K562 (cell line): Measurements from ENCODE around the gene LITAF. TPM values are rescaled to one million over a fixed set of nuclear protein-coding genes. Genes with fewer than 3 reads are reported as not detected.

Source experiments
- ATAC-seq: fragments of 200-7000 bp; cut with Tn5 transposase; 3 replicates; pipeline ENCODE4 v1.9.1; 2020; ENCODE audit warnings: moderate library complexity
- BruUV-seq: library from RNA; stranded (reverse); fragments of 400-500 nt; replicated peaks from 2 replicates; lab custom pipeline; 2021; lab: Mats Ljungman, UMichigan
- CTCF ChIA-PET: fragments of 300-600 bp; formaldehyde crosslinking; extraction: SDS; loops from one replicate; lab custom pipeline; 2021; ENCODE audit warnings: low intra/inter-chr PET ratio; lab: Yijun Ruan, JAX
- POLR2A ChIA-PET: fragments of 300-600, 350-650 bp; sonication (Branson Sonifier 250); formaldehyde crosslinking; extraction: SDS; loops from one replicate; lab custom pipeline; 2021; ENCODE audit warnings: antibody characterized with exemption, inconsistent platforms; lab: Yijun Ruan, JAX
- DNase-seq, 4 experiments: peaks; one replicate each; pipeline versions ENCODE4 v3.0.0 to v3.0.0-alpha.2; 2011 to 2018; ENCODE audit warnings: low spot score in 3 of 4, mixed read lengths in 3 of 4; ENCODE audit errors: extremely low read depth in 1 of 4
- FAIRE-seq: peaks from 2 replicates; lab custom pipeline; 2011; peaks lifted over from hg19 to GRCh38; lab: Jason Lieb, UNC
- H2AFZ ChIP-seq: 2 replicates; pipeline ENCODE4 v1.6.0; 2011; ENCODE audit warnings: low read depth, low read length, control low read depth, inconsistent platforms
- H3K27ac ChIP-seq: fragments of 200-600 bp; 3 replicates; pipeline ENCODE4 v1.8.0; 2011; ENCODE audit warnings: low read depth, mild to moderate bottlenecking, control low read depth, inconsistent platforms, low read length, moderate library complexity, mixed read lengths; ENCODE audit errors: extremely low read depth
- H3K27me3 ChIP-seq, 2 experiments: fragments of 300-600 bp in 1 of 2; 2 replicates in 1 of 2; 3 replicates in 1 of 2; pipeline versions ENCODE4 v1.6.0 to v1.8.0; 2011; ENCODE audit warnings: inconsistent platforms in 2 of 2, low read length in 2 of 2, mild to moderate bottlenecking in 1 of 2, mixed read lengths in 1 of 2, moderate library complexity in 1 of 2; ENCODE audit not compliant: control insufficient read depth in 2 of 2, insufficient read depth in 2 of 2
- H3K36me3 ChIP-seq: fragments of 300-600 bp; 3 replicates; pipeline ENCODE4 v1.8.0; 2011; ENCODE audit warnings: mild to moderate bottlenecking, low read length, inconsistent platforms; ENCODE audit not compliant: control insufficient read depth, insufficient read depth
- H3K4me1 ChIP-seq, 2 experiments: fragments of 200-600 bp in 1 of 2; replicated peaks in 1 of 2; 2 replicates in 1 of 2; 3 replicates in 1 of 2; pipeline versions ENCODE4 v1.5.1 to v1.8.0; 2011; ENCODE audit warnings: inconsistent platforms in 2 of 2, low read length in 2 of 2, mild to moderate bottlenecking in 1 of 2, mixed read lengths in 1 of 2, moderate library complexity in 1 of 2; ENCODE audit not compliant: control insufficient read depth in 2 of 2, insufficient read depth in 2 of 2
- H3K4me2 ChIP-seq: 2 replicates; pipeline ENCODE4 v1.6.1; 2011; ENCODE audit warnings: low read length, control low read depth, inconsistent platforms, mixed read lengths; ENCODE audit not compliant: insufficient read depth
- H3K4me3 ChIP-seq: fragments of 200-600 bp; sonication (generic), shearing (Covaris generic); 2 replicates; pipeline ENCODE4 v1.5.1; 2016; ENCODE audit warnings: control low read depth, inconsistent platforms
- H3K79me2 ChIP-seq: fragments of 200-600 bp; 3 replicates; pipeline ENCODE4 v1.8.0; 2011; ENCODE audit warnings: low read length, inconsistent platforms; ENCODE audit not compliant: control insufficient read depth, insufficient read depth
- H3K9ac ChIP-seq, 2 experiments: 2 replicates each; pipeline versions ENCODE4 v1.6.0 to v1.6.1; 2011; ENCODE audit warnings: low read depth in 2 of 2, low read length in 2 of 2, control low read depth in 1 of 2, inconsistent platforms in 1 of 2, mild to moderate bottlenecking in 1 of 2, mixed read lengths in 1 of 2; ENCODE audit not compliant: insufficient read depth in 1 of 2
- H3K9me1 ChIP-seq: one replicate; pipeline ENCODE4 v1.6.0; 2011; ENCODE audit warnings: inconsistent platforms, mild to moderate bottlenecking, low read length, moderate library complexity; ENCODE audit not compliant: control insufficient read depth, insufficient read depth
- H3K9me3 ChIP-seq: replicated peaks from 2 replicates; pipeline ENCODE4 v1.5.1; 2011; ENCODE audit warnings: low read depth, low read length, inconsistent platforms; ENCODE audit not compliant: control insufficient read depth, insufficient read depth
- H4K20me1 ChIP-seq: replicated peaks from 2 replicates; pipeline ENCODE4 v1.6.1; 2011; ENCODE audit warnings: low read length, inconsistent platforms, mixed read lengths; ENCODE audit not compliant: control insufficient read depth, insufficient read depth
- BCOR ChIP-seq: fragments of 450-650 bp; IDR thresholded peaks from 2 replicates; pipeline ENCODE4 v1.6.1; 2016
- BHLHE40 ChIP-seq: IDR thresholded peaks from 2 replicates; pipeline ENCODE4 v1.6.1; 2011; ENCODE audit warnings: low read length, improper control_type of control experiment
- CTBP1 ChIP-seq: fragments of 450-650 bp; IDR thresholded peaks from 2 replicates; pipeline ENCODE4 v1.6.1; 2016; ENCODE audit warnings: borderline replicate concordance
- CXXC5 ChIP-seq: fragments of 250-450 bp; sonication (Bioruptor Pico); IDR thresholded peaks from 2 replicates; pipeline ENCODE4 v1.8.0; 2022; ENCODE audit warnings: inconsistent platforms, mild to moderate bottlenecking, moderate library complexity
- DMBX1 ChIP-seq: fragments of 250-450 bp; sonication (Bioruptor Pico); IDR thresholded peaks from 2 replicates; pipeline ENCODE4 v1.8.0; 2022; ENCODE audit warnings: inconsistent platforms, mild to moderate bottlenecking, moderate library complexity, borderline replicate concordance
- FOXK2 ChIP-seq, 2 experiments: fragments of 450-650 bp; IDR thresholded peaks in 1 of 2; conservative IDR thresholded peaks in 1 of 2; 2 replicates each; pipeline ENCODE4 v1.6.1; 2016; ENCODE audit warnings: low read depth in 2 of 2, mild to moderate bottlenecking in 1 of 2
- HNRNPK ChIP-seq: fragments of 200-400 bp; formaldehyde crosslinking; IDR thresholded peaks from one replicate; pipeline ENCODE4 v1.6.1; 2018; ENCODE audit warnings: mild to moderate bottlenecking, low read depth, low read length; ENCODE audit not compliant: poor library complexity, severe bottlenecking
- NCOA6 ChIP-seq: fragments of 450-650 bp; IDR thresholded peaks from 2 replicates; pipeline ENCODE4 v1.6.1; 2017; ENCODE audit warnings: mild to moderate bottlenecking
- SOX6 ChIP-seq: fragments of 450-650 bp; IDR thresholded peaks from 2 replicates; pipeline ENCODE4 v1.6.1; 2014; ENCODE audit warnings: mild to moderate bottlenecking
- TAF1 ChIP-seq: IDR thresholded peaks from 2 replicates; pipeline ENCODE4 v1.6.1; 2011; ENCODE audit warnings: mild to moderate bottlenecking, low read length, moderate library complexity; ENCODE audit not compliant: insufficient read depth, control insufficient read depth, severe bottlenecking; ENCODE audit errors: extremely low read depth
- TEAD2 ChIP-seq: fragments of 450-650 bp; IDR thresholded peaks from 2 replicates; pipeline ENCODE4 v1.6.1; 2016; ENCODE audit warnings: missing genetic modification characterization, control low read depth, missing compliant biosample characterization
- ZEB2 ChIP-seq: fragments of 450-650 bp; IDR thresholded peaks from 2 replicates; pipeline ENCODE4 v1.6.1; 2016
- WGBS: fragments of 100-300 bp; shearing (Covaris generic); methylation state at CpG from one replicate; pipeline ENCODE4 v1.1.6; 2016; ENCODE audit warnings: low coverage, mixed read lengths; ENCODE audit not compliant: insufficient coverage; ENCODE audit errors: missing lambda C conversion rate; 5-methylcytosine and 5-hydroxymethylcytosine counted together
- in situ Hi-C: fragments of 300-500 bp; cut with MboI; formaldehyde crosslinking; loops from 4 replicates; pipeline ENCODE4 v1.15.0; 2018; ENCODE audit warnings: inconsistent platforms, mixed read lengths
- intact Hi-C: fragments of 100-400 bp; cut with micrococcal nuclease; formaldehyde crosslinking; loops from 2 replicates; pipeline ENCODE4 v1.14.2; 2022
- polyA plus RNA-seq, 8 experiments: library from polyadenylated mRNA; depleted of rRNA in 4 of 8; stranded (reverse) in 5 of 8; unstranded in 3 of 8; fragments of >200 nt; fragmentation: Nextera tagmentation in 2 of 8; fragmentation: Illumina TruSeq in 1 of 8; extraction: Ambion mirVana in 2 of 8; extraction: Trizol in 1 of 8; gene quantifications; 2 replicates each; pipeline versions ENCODE4 v1.2.1 to v1.2.3, GENCODE V29; 2011 to 2014; ENCODE audit warnings: inconsistent platforms in 1 of 8, missing spikeins in 1 of 8
- total RNA-seq, 7 experiments: library from RNA; depleted of rRNA in 6 of 7; stranded (reverse); fragments of >200 nt in 6 of 7; fragmentation: Illumina TruSeq in 2 of 7; extraction: Trizol in 2 of 7; gene quantifications; 2 replicates each; pipeline versions ENCODE4 v1.2.1 to v1.2.3, GENCODE V29; 2011 to 2021; ENCODE audit warnings: low replicate concordance in 1 of 7
- TF ChIP-seq, protein P1 (sequence below), 2 experiments: fragments of 450-650 bp; conservative IDR thresholded peaks; 2 replicates each; pipeline ENCODE4 v1.6.1; 2017; ENCODE audit warnings: mild to moderate bottlenecking in 2 of 2, moderate library complexity in 2 of 2

Gene LITAF
- total and polyA plus RNA-seq, 9 of the 15 experiments (the other 6 are each of a cell fraction or from before 2014, with no cell fraction given): 4.1 to 17.8 (median 11.9) TPM

DNA sequence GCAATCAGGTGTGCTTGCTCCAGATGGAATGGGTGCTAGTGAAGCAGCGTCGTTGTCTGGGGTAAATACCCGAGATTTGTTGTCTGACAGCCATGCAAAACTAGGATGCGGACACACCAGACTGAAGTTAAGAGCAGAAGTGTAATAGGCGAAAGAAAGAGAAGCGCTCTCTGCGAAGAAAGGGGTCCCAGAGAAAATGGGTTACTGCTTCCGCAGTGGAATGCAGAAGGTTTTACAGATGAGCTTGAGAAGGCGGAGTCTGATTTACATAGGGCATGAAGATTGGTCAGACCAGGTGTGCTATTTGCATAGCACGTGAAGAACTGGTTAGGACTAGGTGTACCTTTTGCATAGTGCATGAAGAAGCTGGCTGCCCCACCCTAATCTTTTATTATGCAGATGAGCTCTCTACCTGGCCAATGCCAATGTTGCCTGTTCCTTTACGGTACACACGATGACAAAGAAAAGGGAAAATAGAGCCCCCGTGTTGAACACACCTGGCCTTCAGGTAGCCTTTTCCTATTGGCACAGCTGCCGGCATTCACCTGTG lies 49.5 kb upstream of the LITAF start:
- ATAC-seq (peak; percentile 78), FAIRE-seq (peak; percentile 70), DNase-seq (peak in 1 of 4 experiments; percentile 41)
- intact Hi-C loops: no loop called here
- Histone ChIP-seq H3K9ac (no peak overlapping the region), H2AFZ (no peak overlapping the region), H4K20me1 (0 out of 2 replicates have a peak, but pooled peaks cover 3% of the 10 kb centered on the region), H3K27me3 (peaks cover 3 to 47% of the 10 kb centered on the region in 2 experiments; a peak in 4 of 5 replicates), H3K36me3 (no peaks in the 10 kb centered on the region), H3K9me3 (no peaks in the 10 kb centered on the region), H3K4me2 (no peak overlapping the region), H3K4me3 (no peak overlapping the region), H3K27ac (no peak overlapping the region), H3K4me1 (peaks cover 5 to 9% of the 10 kb centered on the region in 2 experiments; a peak in 4 of 5 replicates), H3K79me2 (no peaks in the 10 kb centered on the region), H3K9me1 (no peaks in the 10 kb centered on the region)
- ChIA-PET CTCF (no interaction called here), POLR2A (interaction anchor here (0.6 to 2.2 kb wide), 3 partner anchors 9 to 29 kb away, joined by 3 to 8 read pairs (median 5); no protein-coding TSS in a partner anchor)
- WGBS: 10% methylated on average over 14 of the region's 14 CpGs
- in situ Hi-C loops: no loop called here
- no TSS peak for BruUV-seq
- TF ChIP-seq FOXK2 (conservative IDR thresholded peaks at IDR 0.05 in 1 of 2, IDR thresholded peaks at IDR 0.05 in 1 of 2; ENCODE audit: low read depth in 2 of 2) (no peak), ZEB2 (peak; percentile 82), BHLHE40 (peak; percentile 94), CTBP1 (peak; percentile 16; the same call in 1 of the 2 replicates), DMBX1 (CRISPR knock-in tag) (no peak), TAF1 (no peak), BCOR (no peak), TEAD2 (tag) (no peak), HNRNPK (no peak), SOX6 (0 out of 2 replicates have a peak, but pooled peaks have one; percentile 17), NCOA6 (no peak), CXXC5 (CRISPR knock-in tag) (no peak)
- TF ChIP-seq, protein P1, sequence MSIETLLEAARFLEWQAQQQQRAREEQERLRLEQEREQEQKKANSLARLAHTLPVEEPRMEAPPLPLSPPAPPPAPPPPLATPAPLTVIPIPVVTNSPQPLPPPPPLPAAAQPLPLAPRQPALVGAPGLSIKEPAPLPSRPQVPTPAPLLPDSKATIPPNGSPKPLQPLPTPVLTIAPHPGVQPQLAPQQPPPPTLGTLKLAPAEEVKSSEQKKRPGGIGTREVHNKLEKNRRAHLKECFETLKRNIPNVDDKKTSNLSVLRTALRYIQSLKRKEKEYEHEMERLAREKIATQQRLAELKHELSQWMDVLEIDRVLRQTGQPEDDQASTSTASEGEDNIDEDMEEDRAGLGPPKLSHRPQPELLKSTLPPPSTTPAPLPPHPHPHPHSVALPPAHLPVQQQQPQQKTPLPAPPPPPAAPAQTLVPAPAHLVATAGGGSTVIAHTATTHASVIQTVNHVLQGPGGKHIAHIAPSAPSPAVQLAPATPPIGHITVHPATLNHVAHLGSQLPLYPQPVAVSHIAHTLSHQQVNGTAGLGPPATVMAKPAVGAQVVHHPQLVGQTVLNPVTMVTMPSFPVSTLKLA (conservative IDR thresholded peaks at IDR 0.05): no peak
